Endothelial cell of umbilical vein (primary cell): ENCODE data around the gene ETV6. TPM values are rescaled to one million over a fixed set of nuclear protein-coding genes. Genes with fewer than 3 reads are reported as not detected.

Source experiments
- BruUV-seq: library from RNA; stranded (reverse); fragments of 400-500 nt; replicated peaks from 2 replicates; lab custom pipeline; 2021; lab: Mats Ljungman, UMichigan
- CTCF ChIA-PET: fragments of 300-600, 350-600 bp; sonication (Branson Sonifier 250); formaldehyde crosslinking; loops from one replicate; lab custom pipeline; 2021; ENCODE audit warnings: antibody characterized with exemption, inconsistent platforms; lab: Charles Lee
- POLR2A ChIA-PET: fragments of 300-600, 350-600 bp; sonication (Branson Sonifier 250); formaldehyde crosslinking; loops from one replicate; lab custom pipeline; 2021; ENCODE audit warnings: antibody characterized with exemption, inconsistent platforms; lab: Charles Lee
- DNase-seq: peaks from one replicate; pipeline ENCODE4 v3.0.0-alpha.2; 2011; ENCODE audit warnings: low read depth, low spot score
- FAIRE-seq: peaks from 2 replicates; lab custom pipeline; 2011; peaks lifted over from hg19 to GRCh38; lab: Jason Lieb, UNC
- H2AFZ ChIP-seq: 2 replicates; pipeline ENCODE4 v1.6.0; 2012; ENCODE audit warnings: low read depth, low read length, control low read depth, inconsistent platforms
- H3K27ac ChIP-seq: 2 replicates; pipeline ENCODE4 v1.5.1; 2011; ENCODE audit warnings: low read depth, mild to moderate bottlenecking, control low read depth, low read length, moderate library complexity; ENCODE audit not compliant: insufficient read depth
- H3K27me3 ChIP-seq, 2 experiments: 2 replicates each; pipeline versions ENCODE4 v1.6.0 to v1.6.1; 2011; ENCODE audit warnings: low read length in 2 of 2, mixed read lengths in 1 of 2; ENCODE audit not compliant: control insufficient read depth in 2 of 2, insufficient read depth in 2 of 2
- H3K36me3 ChIP-seq, 2 experiments: 2 replicates in 1 of 2; 3 replicates in 1 of 2; pipeline ENCODE4 v1.5.1; 2011; ENCODE audit warnings: low read length in 2 of 2, mild to moderate bottlenecking in 1 of 2, moderate library complexity in 1 of 2; ENCODE audit not compliant: control insufficient read depth in 2 of 2, insufficient read depth in 2 of 2; ENCODE audit errors: extremely low read depth in 1 of 2
- H3K4me1 ChIP-seq: 3 replicates; pipeline ENCODE4 v1.5.1; 2011; ENCODE audit warnings: mild to moderate bottlenecking, low read length; ENCODE audit not compliant: control insufficient read depth, insufficient read depth; ENCODE audit errors: extremely low read depth
- H3K4me2 ChIP-seq: 2 replicates; pipeline ENCODE4 v1.6.1; 2011; ENCODE audit warnings: low read length, control low read depth, mixed read lengths; ENCODE audit not compliant: insufficient read depth
- H3K4me3 ChIP-seq, 3 experiments: fragments of 200-600 bp in 1 of 3; sonication (generic), shearing (Covaris generic) in 1 of 3; replicated peaks in 1 of 3; 2 replicates each; pipeline ENCODE4 v1.5.1; 2011 to 2016; ENCODE audit warnings: control low read depth in 3 of 3, low read length in 3 of 3, mild to moderate bottlenecking in 2 of 3, inconsistent platforms in 1 of 3, low read depth in 1 of 3, moderate library complexity in 1 of 3; ENCODE audit not compliant: insufficient read depth in 1 of 3
- H3K79me2 ChIP-seq: 2 replicates; pipeline ENCODE4 v1.6.0; 2012; ENCODE audit warnings: low read length, inconsistent platforms; ENCODE audit not compliant: control insufficient read depth, insufficient read depth
- H3K9ac ChIP-seq: replicated peaks from 2 replicates; pipeline ENCODE3; 2011; ENCODE audit warnings: low read length, control low read depth; ENCODE audit not compliant: insufficient read depth; ENCODE audit errors: extremely low read depth
- H3K9me1 ChIP-seq: replicated peaks from 3 replicates; pipeline ENCODE4 v1.6.0; 2011; ENCODE audit warnings: mild to moderate bottlenecking, low read length; ENCODE audit not compliant: control insufficient read depth, insufficient read depth; ENCODE audit errors: extremely low read depth
- H3K9me3 ChIP-seq: replicated peaks from 2 replicates; pipeline ENCODE4 v1.5.1; 2012; ENCODE audit warnings: low read length, inconsistent platforms; ENCODE audit not compliant: control insufficient read depth, insufficient read depth
- H4K20me1 ChIP-seq: replicated peaks from 2 replicates; pipeline ENCODE3; 2011; ENCODE audit warnings: mild to moderate bottlenecking, low read length; ENCODE audit not compliant: control insufficient read depth, insufficient read depth; ENCODE audit errors: extremely low read depth
- EZH2 ChIP-seq: IDR thresholded peaks from 2 replicates; pipeline ENCODE4 v1.6.1; 2012; ENCODE audit warnings: borderline replicate concordance, low read depth, mild to moderate bottlenecking, moderate library complexity, low read length, inconsistent platforms; ENCODE audit not compliant: severe bottlenecking
- FOS ChIP-seq: IDR thresholded peaks from 2 replicates; pipeline ENCODE4 v1.6.1; 2011; ENCODE audit warnings: mild to moderate bottlenecking, low read length, moderate library complexity, borderline replicate concordance; ENCODE audit not compliant: insufficient read depth
- GATA2 ChIP-seq: IDR thresholded peaks from 2 replicates; pipeline ENCODE4 v1.7.0; 2011; ENCODE audit warnings: low read depth, mild to moderate bottlenecking, moderate library complexity, mixed read lengths, low read length; ENCODE audit not compliant: insufficient read length, insufficient read depth
- JUN ChIP-seq: IDR thresholded peaks from 2 replicates; pipeline ENCODE4 v1.6.1; 2011; ENCODE audit warnings: borderline replicate concordance, low read depth; ENCODE audit not compliant: insufficient read length, insufficient read depth
- MYC ChIP-seq: IDR thresholded peaks from one replicate; pipeline ENCODE4 v1.6.1; 2011; ENCODE audit warnings: mild to moderate bottlenecking, low read depth, low read length
- POLR2A ChIP-seq: IDR thresholded peaks from 2 replicates; pipeline ENCODE4 v1.6.1; 2012; ENCODE audit warnings: low read depth, mild to moderate bottlenecking, control low read depth, low read length
- POLR2AphosphoS5 ChIP-seq: IDR thresholded peaks from 2 replicates; pipeline ENCODE4 v1.6.1; 2012; ENCODE audit warnings: low read depth, mild to moderate bottlenecking, control low read depth, low read length, moderate library complexity; ENCODE audit not compliant: insufficient read depth
- dilution Hi-C: fragments of 300-500 bp; cut with MboI; formaldehyde crosslinking; loops from one replicate; pipeline ENCODE4 v1.15.0; 2019; ENCODE audit warnings: low sequenced_read_pairs; ENCODE audit not compliant: extremely low pct_ligation_motif_present
- intact Hi-C: fragments of 100-400 bp; cut with micrococcal nuclease; formaldehyde crosslinking; loops from one replicate; pipeline ENCODE4 v1.10.0; 2022
- polyA plus RNA-seq, 4 experiments: library from polyadenylated mRNA; depleted of rRNA in 3 of 4; stranded (reverse) in 3 of 4; unstranded in 1 of 4; fragments of >200 nt; gene quantifications; 2 replicates each; pipeline versions ENCODE4 v1.2.1 to v1.2.3, GENCODE V29; 2011 to 2012; ENCODE audit warnings: missing spikeins in 1 of 4
- total RNA-seq: library from RNA; stranded (reverse); gene quantifications from 2 replicates; pipeline ENCODE4 v1.2.3, GENCODE V29; 2021
- TF ChIP-seq, protein P1 (sequence below), 2 donors: IDR thresholded peaks; 1 replicate in 1 of 2; 2 replicates in 1 of 2; pipeline ENCODE4 v1.5.1; 2011; ENCODE audit warnings: low read length in 2 of 2, mild to moderate bottlenecking in 2 of 2, moderate library complexity in 2 of 2, control low read depth in 1 of 2, inconsistent platforms in 1 of 2, low read depth in 1 of 2; ENCODE audit not compliant: insufficient read depth in 1 of 2; ENCODE audit errors: extremely low read depth in 1 of 2
- TF ChIP-seq, protein P2 (sequence below): IDR thresholded peaks from 2 replicates; pipeline ENCODE4 v1.6.1; 2011; ENCODE audit not compliant: insufficient read depth, insufficient read length

Gene ETV6
- total and polyA plus RNA-seq, 2 donors (not counting 3 experiments of a cell fraction or from before 2014, with no cell fraction given), result 15.9 to 57.1 TPM

DNA sequence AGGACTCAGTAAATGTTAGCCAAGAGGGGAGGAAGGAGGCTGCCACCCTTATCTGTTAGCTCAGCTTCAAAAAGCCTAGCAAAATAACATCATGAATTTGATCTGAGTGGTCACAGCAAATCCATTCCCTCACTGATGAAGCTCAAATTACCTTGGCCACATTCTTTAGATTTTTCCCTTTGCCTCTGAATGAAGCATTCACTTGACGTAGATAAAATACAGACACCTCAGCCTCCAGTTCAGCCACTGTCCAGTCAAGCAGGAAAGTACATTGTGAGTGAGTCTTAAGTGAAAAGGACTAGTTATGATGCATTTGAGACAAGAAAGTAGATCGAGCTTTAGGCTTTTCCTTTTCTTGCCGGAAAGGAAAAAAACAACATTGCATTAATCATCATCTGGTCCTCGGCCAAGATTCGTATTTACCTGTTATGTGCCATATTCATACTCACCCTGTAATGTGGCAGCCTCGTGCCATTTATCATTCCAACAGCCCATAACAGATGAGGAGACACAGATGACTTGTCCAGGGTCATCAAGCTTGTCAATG, 146.5 kb downstream of the ETV6 start:
- Histone ChIP-seq H3K79me2 (peaks cover 41% of the 10 kb centered on the region), H3K4me2 (peak overlapping the region; percentile 68), H3K4me1 (peaks cover 69% of the 10 kb centered on the region), H3K4me3 (no peak overlapping the region), H3K9me1 (no peaks in the 10 kb centered on the region), H4K20me1 (no peaks in the 10 kb centered on the region), H2AFZ (no peak overlapping the region), H3K27ac (peak overlapping the region; percentile 99), H3K36me3 (no peaks in the 10 kb centered on the region), H3K9me3 (no peaks in the 10 kb centered on the region), H3K9ac (peak overlapping the region; percentile 54), H3K27me3 (no peaks in the 10 kb centered on the region)
- FAIRE-seq, result peak; percentile 81
- dilution Hi-C loops, result no loop called here
- intact Hi-C loops, result no loop called here
- ChIA-PET CTCF (interaction anchor here (0.8 to 1.6 kb wide), 6 partner anchors 11 to 237 kb away, joined by 3 to 6 read pairs (median 4); no protein-coding TSS in a partner anchor), POLR2A (interaction anchor here (1.0 to 1.9 kb wide), 3 partner anchors 26 to 146 kb away, joined by 3 to 10 read pairs (median 5); partner anchors contain the start of gene ETV6)
- DNase-seq, result peak; percentile 89
- TF ChIP-seq POLR2A, result peak; percentile 17
- TF ChIP-seq EZH2, result no peak
- peak; percentile 64 for TF ChIP-seq FOS
- TF ChIP-seq, protein P1, sequence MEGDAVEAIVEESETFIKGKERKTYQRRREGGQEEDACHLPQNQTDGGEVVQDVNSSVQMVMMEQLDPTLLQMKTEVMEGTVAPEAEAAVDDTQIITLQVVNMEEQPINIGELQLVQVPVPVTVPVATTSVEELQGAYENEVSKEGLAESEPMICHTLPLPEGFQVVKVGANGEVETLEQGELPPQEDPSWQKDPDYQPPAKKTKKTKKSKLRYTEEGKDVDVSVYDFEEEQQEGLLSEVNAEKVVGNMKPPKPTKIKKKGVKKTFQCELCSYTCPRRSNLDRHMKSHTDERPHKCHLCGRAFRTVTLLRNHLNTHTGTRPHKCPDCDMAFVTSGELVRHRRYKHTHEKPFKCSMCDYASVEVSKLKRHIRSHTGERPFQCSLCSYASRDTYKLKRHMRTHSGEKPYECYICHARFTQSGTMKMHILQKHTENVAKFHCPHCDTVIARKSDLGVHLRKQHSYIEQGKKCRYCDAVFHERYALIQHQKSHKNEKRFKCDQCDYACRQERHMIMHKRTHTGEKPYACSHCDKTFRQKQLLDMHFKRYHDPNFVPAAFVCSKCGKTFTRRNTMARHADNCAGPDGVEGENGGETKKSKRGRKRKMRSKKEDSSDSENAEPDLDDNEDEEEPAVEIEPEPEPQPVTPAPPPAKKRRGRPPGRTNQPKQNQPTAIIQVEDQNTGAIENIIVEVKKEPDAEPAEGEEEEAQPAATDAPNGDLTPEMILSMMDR (IDR thresholded peaks at IDR 0.05; ENCODE audit: extremely low read depth in 1 of 2, insufficient read depth in 1 of 2, low read depth in 1 of 2, low read length in 2 of 2), result no peak
- TF ChIP-seq, protein P2, sequence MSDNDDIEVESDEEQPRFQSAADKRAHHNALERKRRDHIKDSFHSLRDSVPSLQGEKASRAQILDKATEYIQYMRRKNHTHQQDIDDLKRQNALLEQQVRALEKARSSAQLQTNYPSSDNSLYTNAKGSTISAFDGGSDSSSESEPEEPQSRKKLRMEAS, result no peak
- peak; percentile 38 for TF ChIP-seq GATA2
- TF ChIP-seq JUN, result peak; percentile 67
- no peak for TF ChIP-seq MYC
- peak; percentile 78 for TF ChIP-seq POLR2AphosphoS5
- TSS peak; percentile 11 for BruUV-seq
